ENCODE data around the gene PRM2.

Gene PRM2

GRCh38 chr16:11323551-11324336 is 47.5 kb upstream of the PRM2 start:
- no peak for TF ChIP-seq CSRNP3 (CRISPR knock-in tag; IDR thresholded peaks at IDR 0.05)
- no peak for TF ChIP-seq SNAI2 (CRISPR knock-in tag; IDR thresholded peaks at IDR 0.05)
- no peak for TF ChIP-seq BACH2 (CRISPR knock-in tag; IDR thresholded peaks at IDR 0.05; ENCODE audit: borderline replicate concordance)
- TF ChIP-seq PPARA (CRISPR knock-in tag; IDR thresholded peaks at IDR 0.05; ENCODE audit: borderline replicate concordance) = no peak
- no peak for TF ChIP-seq ZFP3 (CRISPR knock-in tag; IDR thresholded peaks at IDR 0.05)
- TF ChIP-seq CSDC2 (CRISPR knock-in tag; IDR thresholded peaks at IDR 0.05) = no peak
- no peak for TF ChIP-seq TSHZ2 (CRISPR knock-in tag; IDR thresholded peaks at IDR 0.05)
- TF ChIP-seq ISL1 (CRISPR knock-in tag; IDR thresholded peaks at IDR 0.05) = no peak
- no peak for TF ChIP-seq RARB (CRISPR knock-in tag; IDR thresholded peaks at IDR 0.05)
- no peak for TF ChIP-seq ZNF565 (CRISPR knock-in tag; conservative IDR thresholded peaks at IDR 0.05; ENCODE audit: low read depth)
- no peak for TF ChIP-seq POU6F1 (CRISPR knock-in tag; IDR thresholded peaks at IDR 0.05; ENCODE audit: borderline replicate concordance, low read depth)
- TF ChIP-seq ZFP30 (CRISPR knock-in tag; IDR thresholded peaks at IDR 0.05) = no peak
- TF ChIP-seq GLIS3 (CRISPR knock-in tag; IDR thresholded peaks at IDR 0.05) = no peak
- no peak for TF ChIP-seq OSR1 (CRISPR knock-in tag; IDR thresholded peaks at IDR 0.05)
- no peak for TF ChIP-seq ESRRG (CRISPR knock-in tag; IDR thresholded peaks at IDR 0.05)
- no peak for TF ChIP-seq ZC3H10 (CRISPR knock-in tag; IDR thresholded peaks at IDR 0.05)
- no peak for TF ChIP-seq CREB5 (CRISPR knock-in tag; IDR thresholded peaks at IDR 0.05; ENCODE audit: low read depth)
- no peak for TF ChIP-seq TCF4 (CRISPR knock-in tag; IDR thresholded peaks at IDR 0.05; ENCODE audit: borderline replicate concordance)
- TF ChIP-seq PATZ1 (CRISPR knock-in tag; IDR thresholded peaks at IDR 0.05; ENCODE audit: borderline replicate concordance) = no peak
- no peak for ATAC-seq

GRCh38 chr16:11322823-11323222 is 46.5 kb upstream of the PRM2 start:
- no peak for ATAC-seq

More at GRCh38 chr16:11322823-11323222, 46.5 kb upstream of the PRM2 start:
- TF ChIP-seq ZFP30 (CRISPR knock-in tag; IDR thresholded peaks at IDR 0.05) (no peak), ZFP3 (CRISPR knock-in tag; IDR thresholded peaks at IDR 0.05) (no peak), ZNF565 (CRISPR knock-in tag; conservative IDR thresholded peaks at IDR 0.05; ENCODE audit: low read depth) (no peak), POU6F1 (CRISPR knock-in tag; IDR thresholded peaks at IDR 0.05; ENCODE audit: borderline replicate concordance, low read depth) (no peak), ESRRG (CRISPR knock-in tag; IDR thresholded peaks at IDR 0.05) (no peak), OSR1 (CRISPR knock-in tag; IDR thresholded peaks at IDR 0.05) (no peak), TCF4 (CRISPR knock-in tag; IDR thresholded peaks at IDR 0.05; ENCODE audit: borderline replicate concordance) (no peak), CSDC2 (CRISPR knock-in tag; IDR thresholded peaks at IDR 0.05) (no peak), ARNTL (CRISPR knock-in tag; IDR thresholded peaks at IDR 0.05; ENCODE audit: borderline replicate concordance, low read depth) (no peak), CSRNP3 (CRISPR knock-in tag; IDR thresholded peaks at IDR 0.05) (no peak), ZC3H10 (CRISPR knock-in tag; IDR thresholded peaks at IDR 0.05) (no peak), ISL1 (CRISPR knock-in tag; IDR thresholded peaks at IDR 0.05) (no peak), CREB5 (CRISPR knock-in tag; IDR thresholded peaks at IDR 0.05; ENCODE audit: low read depth) (no peak), GLIS3 (CRISPR knock-in tag; IDR thresholded peaks at IDR 0.05) (no peak)

All from SK-N-SH treated with all-trans-retinoic acid at 6 μM for 48 hours (cell line).